ENCODE data around the gene CACNA2D3.

DNA sequence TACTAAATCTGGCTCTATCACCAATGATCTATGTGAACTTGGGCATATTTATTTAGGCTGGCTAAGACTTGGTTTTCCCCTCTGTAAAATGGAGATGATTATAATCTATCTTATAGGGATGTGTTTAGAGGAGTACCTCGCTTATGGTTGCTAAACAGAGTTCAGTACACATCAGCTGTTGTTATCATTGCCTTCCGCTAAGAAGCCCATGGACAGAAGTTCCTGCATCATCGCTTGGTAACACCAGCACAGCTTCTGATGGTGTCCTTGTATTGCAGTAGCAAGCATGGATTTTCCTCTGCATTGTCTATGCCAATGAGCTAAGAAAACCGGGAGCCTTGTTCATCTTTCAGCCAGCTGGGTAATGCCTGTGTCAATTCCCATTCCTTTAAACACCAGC lies 878.6 kb downstream of the CACNA2D3 start:
- no peak for TF ChIP-seq POLR2A (IDR thresholded peaks at IDR 0.05)
- TF ChIP-seq, protein P1, sequence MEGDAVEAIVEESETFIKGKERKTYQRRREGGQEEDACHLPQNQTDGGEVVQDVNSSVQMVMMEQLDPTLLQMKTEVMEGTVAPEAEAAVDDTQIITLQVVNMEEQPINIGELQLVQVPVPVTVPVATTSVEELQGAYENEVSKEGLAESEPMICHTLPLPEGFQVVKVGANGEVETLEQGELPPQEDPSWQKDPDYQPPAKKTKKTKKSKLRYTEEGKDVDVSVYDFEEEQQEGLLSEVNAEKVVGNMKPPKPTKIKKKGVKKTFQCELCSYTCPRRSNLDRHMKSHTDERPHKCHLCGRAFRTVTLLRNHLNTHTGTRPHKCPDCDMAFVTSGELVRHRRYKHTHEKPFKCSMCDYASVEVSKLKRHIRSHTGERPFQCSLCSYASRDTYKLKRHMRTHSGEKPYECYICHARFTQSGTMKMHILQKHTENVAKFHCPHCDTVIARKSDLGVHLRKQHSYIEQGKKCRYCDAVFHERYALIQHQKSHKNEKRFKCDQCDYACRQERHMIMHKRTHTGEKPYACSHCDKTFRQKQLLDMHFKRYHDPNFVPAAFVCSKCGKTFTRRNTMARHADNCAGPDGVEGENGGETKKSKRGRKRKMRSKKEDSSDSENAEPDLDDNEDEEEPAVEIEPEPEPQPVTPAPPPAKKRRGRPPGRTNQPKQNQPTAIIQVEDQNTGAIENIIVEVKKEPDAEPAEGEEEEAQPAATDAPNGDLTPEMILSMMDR (IDR thresholded peaks at IDR 0.05) = no peak

Measured in transverse colon (tissue), 3 donors.